HL-60 (cell line): ENCODE measurements around the gene BMPER.

Source experiments
- CTCF ChIP-seq: IDR thresholded peaks from one replicate; pipeline ENCODE4 v1.5.1; 2011; ENCODE audit warnings: low read length, control low read depth, inconsistent platforms; ENCODE audit not compliant: insufficient read depth
- GABPA ChIP-seq: IDR thresholded peaks from 2 replicates; pipeline ENCODE4 v1.6.1; 2012; ENCODE audit warnings: low read depth
- POLR2AphosphoS5 ChIP-seq: IDR thresholded peaks from 2 replicates; pipeline ENCODE4 v1.6.1; 2012; ENCODE audit warnings: low read depth
- SPI1 ChIP-seq: IDR thresholded peaks from 2 replicates; pipeline ENCODE4 v1.6.1; 2012; ENCODE audit warnings: low read depth, mild to moderate bottlenecking, borderline replicate concordance

GRCh38 chr7:33862946-33863814 is 42.2 kb upstream of the BMPER start:
- TF ChIP-seq GABPA (no peak), CTCF (no peak), POLR2AphosphoS5 (no peak), SPI1 (no peak)
